Calu3 (cell line): ENCODE measurements around the gene HYDIN. TPM values are rescaled to one million over a fixed set of nuclear protein-coding genes. Genes with fewer than 3 reads are reported as not detected.

Experiments used
- BruUV-seq: library from RNA; stranded (reverse); fragments of 400-500 nt; replicated peaks from 2 replicates; lab custom pipeline; 2021; lab: Mats Ljungman, UMichigan
- CTCF ChIA-PET: fragments of 300-600 bp; sonication (Branson Sonifier 250); formaldehyde crosslinking; loops from one replicate; lab custom pipeline; 2022; ENCODE audit warnings: antibody characterized with exemption; lab: Charles Lee
- DNase-seq: peaks from one replicate; pipeline ENCODE4 v3.0.0; 2022
- H3K27ac Mint-ChIP-seq: one replicate; pipeline ENCODE4 v1.8.0; 2022; ENCODE audit warnings: mixed read lengths; ENCODE audit not compliant: unreplicated experiment
- H3K27me3 Mint-ChIP-seq: one replicate; pipeline ENCODE4 v1.8.0; 2022; ENCODE audit warnings: mixed read lengths; ENCODE audit not compliant: unreplicated experiment
- H3K36me3 Mint-ChIP-seq: one replicate; pipeline ENCODE4 v1.8.0; 2022; ENCODE audit warnings: mild to moderate bottlenecking, moderate library complexity, mixed read lengths; ENCODE audit not compliant: insufficient read depth, unreplicated experiment
- H3K4me1 Mint-ChIP-seq: one replicate; pipeline ENCODE4 v1.8.0; 2022; ENCODE audit warnings: mild to moderate bottlenecking, low read depth, mixed read lengths; ENCODE audit not compliant: unreplicated experiment
- H3K4me3 Mint-ChIP-seq: one replicate; pipeline ENCODE4 v1.8.0; 2022; ENCODE audit warnings: mild to moderate bottlenecking, low read depth, moderate library complexity, mixed read lengths; ENCODE audit not compliant: unreplicated experiment
- H3K9me3 Mint-ChIP-seq: one replicate; pipeline ENCODE4 v1.8.0; 2022; ENCODE audit warnings: low read depth, mixed read lengths; ENCODE audit not compliant: unreplicated experiment
- CTCF ChIP-seq: fragments of 200-600 bp; IDR thresholded peaks from one replicate; pipeline ENCODE4 v1.8.0; 2022; ENCODE audit warnings: antibody characterized with exemption; ENCODE audit not compliant: unreplicated experiment
- intact Hi-C: fragments of 100-400 bp; cut with micrococcal nuclease; formaldehyde crosslinking; loops from one replicate; pipeline ENCODE4 v1.10.0; 2022; ENCODE audit not compliant: unreplicated experiment
- total RNA-seq: library from RNA; stranded (reverse); gene quantifications from 2 replicates; pipeline ENCODE4 v1.2.3, GENCODE V29; 2022

HYDIN gene
- total RNA-seq, 1 experiment from 2014 or later: 2.9 TPM

GRCh38 chr16:71226229-71227141, 4.0 kb downstream of the HYDIN start:
- no peak for DNase-seq
- Mint-ChIP-seq H3K9me3 (peaks cover 9% of the 10 kb centered on the region), H3K4me1 (peaks cover 11% of the 10 kb centered on the region), H3K4me3 (no peak overlapping the region), H3K27me3 (no peaks in the 10 kb centered on the region), H3K27ac (no peak overlapping the region), H3K36me3 (peaks cover 9% of the 10 kb centered on the region)
- TF ChIP-seq CTCF: no peak
- CTCF ChIA-PET: no interaction called here
- no TSS peak for BruUV-seq
- intact Hi-C loops: no loop called here

DNA sequence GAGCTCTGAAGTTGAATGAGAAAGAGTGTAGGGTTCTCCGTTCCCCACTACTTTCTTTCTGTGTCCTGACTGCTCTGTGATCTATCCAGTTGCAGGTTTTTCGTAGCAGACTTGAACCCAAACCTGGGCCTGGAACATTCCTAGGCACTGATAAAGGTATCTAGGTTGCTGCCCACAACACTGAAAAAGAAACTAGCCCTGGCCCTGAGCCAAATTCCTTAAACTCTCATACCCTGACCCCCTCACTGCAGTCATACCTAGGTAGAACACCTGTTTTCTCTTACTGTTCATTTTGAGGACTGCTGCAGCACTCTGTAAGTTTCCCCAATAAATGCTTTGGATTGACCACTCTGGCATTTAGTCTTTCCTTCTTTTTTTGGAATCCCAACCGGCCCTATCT, 5.4 kb downstream of the HYDIN start:
- no TSS peak for BruUV-seq
- Mint-ChIP-seq H3K4me1 (no peaks in the 10 kb centered on the region), H3K9me3 (peaks cover 9% of the 10 kb centered on the region), H3K27ac (no peak overlapping the region), H3K4me3 (no peak overlapping the region), H3K27me3 (no peaks in the 10 kb centered on the region), H3K36me3 (peaks cover under 1% of the 10 kb centered on the region)
- CTCF ChIA-PET: no interaction called here
- intact Hi-C loops: no loop called here
- DNase-seq: no peak
- no peak for TF ChIP-seq CTCF

GRCh38 chr16:71218306-71218963, 12.1 kb downstream of the HYDIN start:
- Mint-ChIP-seq H3K27ac (no peak overlapping the region), H3K27me3 (no peaks in the 10 kb centered on the region), H3K9me3 (no peaks in the 10 kb centered on the region), H3K4me3 (no peak overlapping the region), H3K36me3 (no peaks in the 10 kb centered on the region), H3K4me1 (no peaks in the 10 kb centered on the region)
- BruUV-seq: no TSS peak
- DNase-seq: no peak
- intact Hi-C loops: no loop called here
- TF ChIP-seq CTCF: no peak
- CTCF ChIA-PET: interaction anchor here (1.0 kb wide), 1 partner anchor 28 kb away, joined by 4 read pairs; no protein-coding TSS in a partner anchor

- TF ChIP-seq CTCF: no peak
- intact Hi-C loops: no loop called here
- H3K4me1 Mint-ChIP-seq: no peaks in the 10 kb centered on the region
- H3K4me3 Mint-ChIP-seq: no peak overlapping the region
- no peaks in the 10 kb centered on the region for H3K9me3 Mint-ChIP-seq
- no peaks in the 10 kb centered on the region for H3K36me3 Mint-ChIP-seq
- no peak overlapping the region for H3K27ac Mint-ChIP-seq
- CTCF ChIA-PET: no interaction called here
- H3K27me3 Mint-ChIP-seq: no peaks in the 10 kb centered on the region
- no TSS peak for BruUV-seq
- no peak for DNase-seq
Measured at GRCh38 chr16:71217506-71217905, 13.0 kb downstream of the HYDIN start.
